Measurements from ENCODE around the gene BTG4. TPM values are rescaled to one million over a fixed set of nuclear protein-coding genes. Genes with fewer than 3 reads are reported as not detected.

Gene BTG4
- polyA plus RNA-seq, 3 donors = not detected

DNA sequence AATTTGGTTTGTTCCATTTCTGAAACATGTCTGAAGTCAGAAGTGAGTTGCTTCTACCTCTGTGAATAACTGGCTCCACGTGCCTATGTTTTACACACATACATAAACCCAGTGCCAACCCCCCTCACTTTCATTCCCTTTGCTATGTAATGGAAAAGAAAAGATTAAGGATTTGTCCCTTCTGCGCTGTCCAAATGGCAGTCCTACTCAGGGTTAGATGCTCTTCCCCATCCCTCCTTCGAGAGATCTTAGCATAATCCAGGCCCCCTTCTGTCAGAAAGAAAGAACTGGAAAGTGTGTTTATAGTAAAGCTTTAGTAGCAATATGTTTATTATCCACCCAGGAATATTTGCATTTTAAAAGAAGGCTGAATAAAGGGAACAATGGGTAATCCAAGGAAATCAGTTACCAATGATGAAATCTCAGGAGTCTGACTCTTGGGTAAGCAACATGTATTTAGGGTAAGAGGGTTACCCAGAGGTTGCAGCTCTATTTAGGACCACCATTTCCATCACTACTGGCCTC is 25.2 kb upstream of the BTG4 start:
- Histone ChIP-seq H3K27me3 (ENCODE audit: control insufficient read depth in 2 of 2, insufficient read depth in 2 of 2, low read length in 2 of 2) (peaks cover 23 to 37% of the 10 kb centered on the region in 2 donors), H4K20me1 (ENCODE audit: insufficient read depth, low read length) (no peaks in the 10 kb centered on the region), H3K4me3 (replicated peaks in 1 of 3; ENCODE audit: low read depth in 2 of 3, low read length in 3 of 3) (no peak overlapping the region), H3K4me2 (replicated peaks; ENCODE audit: extremely low read depth, low read length, poor library complexity, severe bottlenecking) (no peak overlapping the region), H3K9me3 (replicated peaks in 1 of 2; ENCODE audit: control insufficient read depth in 1 of 2, insufficient read depth in 1 of 2, low read length in 2 of 2) (peaks cover 0 to 8% of the 10 kb centered on the region in 2 donors), H3K79me2 (ENCODE audit: insufficient read depth, low read length) (no peaks in the 10 kb centered on the region), H3K36me3 (replicated peaks in 1 of 2; ENCODE audit: control insufficient read depth in 1 of 2, insufficient read depth in 2 of 2, low read length in 2 of 2) (no peaks in the 10 kb centered on the region), H3K9ac (ENCODE audit: insufficient read depth, low read length, poor library complexity, severe bottlenecking) (no peak overlapping the region), H3K4me1 (ENCODE audit: control insufficient read depth in 1 of 2, insufficient read depth in 2 of 2, low read length in 2 of 2) (peaks cover 20 to 28% of the 10 kb centered on the region in 2 donors), H2AFZ (ENCODE audit: insufficient read depth, low read depth, low read length, poor library complexity, severe bottlenecking) (no peak overlapping the region), H3K27ac (ENCODE audit: low read depth in 1 of 2, low read length in 2 of 2) (no peak overlapping the region)
- intact Hi-C loops (cut with micrococcal nuclease) = no loop called here
- Mint-ChIP-seq H3K4me1 (peaks cover 27% of the 10 kb centered on the region), H3K36me3 (peaks cover 3 to 6% of the 10 kb centered on the region in 2 donors), H3K27ac (peak overlapping the region in 1 of 7 donors; percentile 27), H3K27me3 (ENCODE audit: low read depth in 3 of 3) (peaks cover 30 to 43% (median 31%) of the 10 kb centered on the region in 3 donors), H3K4me3 (peak overlapping the region in 1 of 2 donors; percentile 4), H3K9me3 (peaks cover 0 to 9% (median 0%) of the 10 kb centered on the region in 7 donors)
- WGBS (ENCODE audit: insufficient coverage) = no CpG with 5 or more reads among the region's 3 CpGs
- TF ChIP-seq, protein P1, sequence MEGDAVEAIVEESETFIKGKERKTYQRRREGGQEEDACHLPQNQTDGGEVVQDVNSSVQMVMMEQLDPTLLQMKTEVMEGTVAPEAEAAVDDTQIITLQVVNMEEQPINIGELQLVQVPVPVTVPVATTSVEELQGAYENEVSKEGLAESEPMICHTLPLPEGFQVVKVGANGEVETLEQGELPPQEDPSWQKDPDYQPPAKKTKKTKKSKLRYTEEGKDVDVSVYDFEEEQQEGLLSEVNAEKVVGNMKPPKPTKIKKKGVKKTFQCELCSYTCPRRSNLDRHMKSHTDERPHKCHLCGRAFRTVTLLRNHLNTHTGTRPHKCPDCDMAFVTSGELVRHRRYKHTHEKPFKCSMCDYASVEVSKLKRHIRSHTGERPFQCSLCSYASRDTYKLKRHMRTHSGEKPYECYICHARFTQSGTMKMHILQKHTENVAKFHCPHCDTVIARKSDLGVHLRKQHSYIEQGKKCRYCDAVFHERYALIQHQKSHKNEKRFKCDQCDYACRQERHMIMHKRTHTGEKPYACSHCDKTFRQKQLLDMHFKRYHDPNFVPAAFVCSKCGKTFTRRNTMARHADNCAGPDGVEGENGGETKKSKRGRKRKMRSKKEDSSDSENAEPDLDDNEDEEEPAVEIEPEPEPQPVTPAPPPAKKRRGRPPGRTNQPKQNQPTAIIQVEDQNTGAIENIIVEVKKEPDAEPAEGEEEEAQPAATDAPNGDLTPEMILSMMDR (IDR thresholded peaks at IDR 0.05) = no peak
- no peak for DNase-seq

DNA sequence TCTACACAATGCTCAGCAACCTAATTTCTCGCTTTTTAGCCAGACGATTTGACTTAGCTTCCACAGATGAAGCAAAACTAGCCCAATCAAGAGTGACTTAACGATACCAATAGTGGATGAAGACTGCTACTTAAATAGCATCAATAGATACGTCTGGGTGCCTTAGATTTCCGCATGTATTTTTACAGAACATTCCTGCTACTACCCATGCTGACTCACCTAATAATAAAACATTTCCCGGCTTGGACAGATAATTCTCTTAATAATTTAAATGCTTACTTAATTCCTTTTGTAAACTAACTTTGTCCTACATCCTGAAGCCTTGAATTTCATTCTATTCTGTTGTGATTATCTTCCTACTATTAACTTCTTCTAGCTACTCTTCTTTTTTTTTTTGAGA is 23.1 kb upstream of the BTG4 start:
- Histone ChIP-seq H3K9ac (ENCODE audit: insufficient read depth, low read length, poor library complexity, severe bottlenecking) (no peak overlapping the region), H3K27ac (ENCODE audit: low read depth in 1 of 2, low read length in 2 of 2) (no peak overlapping the region), H3K4me2 (replicated peaks; ENCODE audit: extremely low read depth, low read length, poor library complexity, severe bottlenecking) (no peak overlapping the region), H3K36me3 (replicated peaks in 1 of 2; ENCODE audit: control insufficient read depth in 1 of 2, insufficient read depth in 2 of 2, low read length in 2 of 2) (no peaks in the 10 kb centered on the region), H3K27me3 (ENCODE audit: control insufficient read depth in 2 of 2, insufficient read depth in 2 of 2, low read length in 2 of 2) (peaks cover 15 to 18% of the 10 kb centered on the region in 2 donors), H4K20me1 (ENCODE audit: insufficient read depth, low read length) (no peaks in the 10 kb centered on the region), H3K4me3 (replicated peaks in 1 of 3; ENCODE audit: low read depth in 2 of 3, low read length in 3 of 3) (no peak overlapping the region), H2AFZ (ENCODE audit: insufficient read depth, low read depth, low read length, poor library complexity, severe bottlenecking) (no peak overlapping the region), H3K79me2 (ENCODE audit: insufficient read depth, low read length) (no peaks in the 10 kb centered on the region), H3K9me3 (replicated peaks in 1 of 2; ENCODE audit: control insufficient read depth in 1 of 2, insufficient read depth in 1 of 2, low read length in 2 of 2) (peaks cover 0 to 5% of the 10 kb centered on the region in 2 donors), H3K4me1 (ENCODE audit: control insufficient read depth in 1 of 2, insufficient read depth in 2 of 2, low read length in 2 of 2) (peaks cover 12 to 22% of the 10 kb centered on the region in 2 donors)
- DNase-seq = no peak
- peaks cover 0 to 1% (median 0%) of the 10 kb centered on the region in 7 donors for H3K9me3 Mint-ChIP-seq
- intact Hi-C loops (cut with micrococcal nuclease) = no loop called here
- H3K4me1 Mint-ChIP-seq = peaks cover 22% of the 10 kb centered on the region
- TF ChIP-seq, protein P1 (IDR thresholded peaks at IDR 0.05) = no peak
- 96% methylated on average over 5 of the region's 6 CpGs for WGBS (ENCODE audit: insufficient coverage)
- peaks cover 13 to 24% (median 15%) of the 10 kb centered on the region in 3 donors for H3K27me3 Mint-ChIP-seq (ENCODE audit: low read depth in 3 of 3)
- no peak overlapping the region for H3K27ac Mint-ChIP-seq
- peaks cover 0 to 2% of the 10 kb centered on the region in 2 donors for H3K36me3 Mint-ChIP-seq
- no peak overlapping the region for H3K4me3 Mint-ChIP-seq
